ENCODE data around the gene USP9X.
A peak's percentile ranks its signal among the peaks of the same experiment; 100 is the strongest.
"Not testable (repeated sequence)": the region's sequence is repeated elsewhere in the genome, so short reads cannot be mapped to it uniquely, and the experiment has no call there.

USP9X gene

GRCh38 chrX:41127477-41128192 lies 42.4 kb downstream of the USP9X start:
- DNase-seq, result no peak

GRCh38 chrX:41128955-41129354 lies 43.7 kb downstream of the USP9X start:
- no peak for DNase-seq

GRCh38 chrX:41131766-41132165 lies 46.5 kb downstream of the USP9X start:
- no peak for DNase-seq

GRCh38 chrX:41133551-41133950 lies 48.3 kb downstream of the USP9X start:
- no peak for DNase-seq

- peak in 2 of 3 donors; percentile 34 to 40 for DNase-seq
Observed at GRCh38 chrX:41137589-41137988, 52.3 kb downstream of the USP9X start.

GRCh38 chrX:41142130-41142910 lies 57.1 kb downstream of the USP9X start:
- no peak for DNase-seq

GRCh38 chrX:41144873-41145272 lies 59.6 kb downstream of the USP9X start:
- DNase-seq, result no peak

GRCh38 chrX:41145920-41146608 lies 60.8 kb downstream of the USP9X start:
- DNase-seq, result peak; percentile 5 to 30 (median 25)

- DNase-seq, result no peak
Observed at GRCh38 chrX:41148553-41148952, 63.3 kb downstream of the USP9X start.

GRCh38 chrX:41150043-41150442 lies 64.8 kb downstream of the USP9X start:
- no peak for DNase-seq

GRCh38 chrX:41151726-41152125 lies 66.5 kb downstream of the USP9X start:
- DNase-seq, result not testable (repeated sequence)

GRCh38 chrX:41152221-41152620 lies 67.0 kb downstream of the USP9X start:
- no peak for DNase-seq

- no peak for DNase-seq
Observed at GRCh38 chrX:41153448-41153847, 68.2 kb downstream of the USP9X start.

- no peak for DNase-seq
Observed at GRCh38 chrX:41153957-41154356, 68.7 kb downstream of the USP9X start.

GRCh38 chrX:41164449-41164848 lies 79.2 kb downstream of the USP9X start:
- DNase-seq, result no peak

- peak in 1 of 3 donors; percentile 8 for DNase-seq
Observed at GRCh38 chrX:41167888-41168287, 82.6 kb downstream of the USP9X start.

GRCh38 chrX:41176263-41176662 lies 91.0 kb downstream of the USP9X start:
- no peak for DNase-seq

- no peak for DNase-seq
Observed at GRCh38 chrX:41177297-41177696, 92.1 kb downstream of the USP9X start.

- no peak for DNase-seq
Observed at GRCh38 chrX:41178201-41178600, 93.0 kb downstream of the USP9X start.

GRCh38 chrX:41180194-41180908 lies 95.1 kb downstream of the USP9X start:
- DNase-seq, result peak; percentile 47 to 56 (median 47)

- peak in 2 of 3 donors; percentile 2 to 20 for DNase-seq
Observed at GRCh38 chrX:41184312-41184711, 99.1 kb downstream of the USP9X start.

GRCh38 chrX:41186946-41187345 lies 101.7 kb downstream of the USP9X start:
- DNase-seq, result not testable (repeated sequence)

GRCh38 chrX:41189156-41189555 lies 103.9 kb downstream of the USP9X start:
- no peak for DNase-seq

Data from suppressor macrophage treated with lipopolysaccharide for 1 hour (primary cell).